DLD1 (cell line): ENCODE results near the gene MNDA.
"Not testable (repeated sequence)": the region's sequence is repeated elsewhere in the genome, so short reads cannot be mapped to it uniquely, and the experiment has no call there.

Experiments used
- in situ Hi-C: cut with HindIII; loops from 2 replicates; pipeline ENCODE4 v1.10.0; 2017; ENCODE audit warnings: low sequenced_read_pairs

MNDA gene

DNA sequence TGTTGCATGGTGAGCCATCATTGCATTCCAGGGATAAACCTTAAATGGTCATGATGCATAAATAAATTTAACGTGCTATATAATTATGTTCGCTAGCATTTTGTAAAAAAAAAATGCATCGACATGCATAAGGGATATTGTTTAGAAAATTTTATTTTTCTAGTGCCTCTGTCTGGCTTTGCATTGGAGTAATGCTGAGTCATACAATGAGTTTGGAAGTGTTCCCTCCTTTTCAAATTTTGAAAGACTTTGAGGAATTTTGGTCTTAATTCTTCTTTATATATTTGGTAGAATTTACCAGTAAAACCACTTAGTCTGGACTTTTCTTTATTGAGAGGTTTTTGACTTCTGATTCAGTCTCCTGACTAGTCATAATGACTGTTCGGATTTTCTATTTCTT lies 4.9 kb downstream of the MNDA start:
- in situ Hi-C loops: no loop called here

GRCh38 chr1:158838660-158839059 lies 7.5 kb downstream of the MNDA start:
- in situ Hi-C loops: no loop called here

DNA sequence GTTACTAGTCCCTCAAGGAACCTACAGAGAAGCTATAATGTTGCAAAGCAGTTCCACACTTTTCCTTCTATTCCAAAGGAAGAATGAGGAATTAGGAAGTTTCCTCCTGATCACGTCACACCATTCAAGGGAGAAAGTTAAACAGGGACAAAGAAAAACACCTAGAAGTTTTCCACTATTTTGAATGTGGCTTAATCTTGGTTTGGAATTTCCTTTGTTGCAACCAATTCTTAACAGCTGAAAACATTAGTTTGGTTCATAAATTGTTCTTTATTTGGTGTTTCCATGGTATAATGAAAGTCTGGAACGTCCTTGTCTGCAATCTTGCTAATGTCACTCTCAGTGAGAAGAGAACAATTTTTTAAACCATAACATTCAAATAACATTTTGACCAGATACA lies 8.4 kb downstream of the MNDA start:
- in situ Hi-C loops: no loop called here

DNA sequence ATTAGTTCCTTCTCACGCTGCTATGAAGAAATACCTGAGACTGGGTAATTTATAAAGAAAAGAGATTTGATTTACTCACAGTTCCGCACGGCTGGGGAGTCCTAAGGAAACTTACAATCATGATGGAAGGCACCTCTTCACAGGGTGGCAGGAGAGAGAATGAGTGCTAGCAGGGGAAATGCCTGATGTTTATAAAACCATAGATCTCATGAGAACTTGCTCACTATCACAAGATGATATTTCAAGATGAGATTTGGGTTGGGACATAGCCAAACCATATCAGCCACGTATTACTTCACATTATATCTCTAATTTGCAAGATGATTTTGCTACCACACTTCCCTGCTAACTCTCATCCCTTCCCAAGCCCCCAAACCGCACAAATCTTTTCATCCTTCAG lies 9.1 kb downstream of the MNDA start:
- in situ Hi-C loops: no loop called here

DNA sequence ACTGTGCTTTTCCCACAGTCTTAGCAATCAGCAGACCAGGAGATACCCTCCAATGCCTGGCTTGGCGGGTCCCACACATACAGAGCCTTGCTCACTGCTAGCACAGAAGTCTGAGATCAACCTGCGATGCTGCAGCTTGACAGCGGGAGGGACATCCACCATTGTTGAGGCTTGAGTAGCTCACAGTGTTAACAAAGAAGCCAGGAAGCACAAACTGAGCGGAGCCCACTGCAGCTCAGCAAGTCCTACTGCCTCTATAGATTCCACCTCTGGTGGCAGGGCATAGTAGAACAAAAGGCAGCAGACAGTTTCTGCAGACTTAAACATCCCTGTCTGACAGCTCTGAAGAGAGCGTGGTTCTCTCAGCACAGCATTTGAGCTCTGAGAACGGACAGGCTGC lies 33.4 kb downstream of the MNDA start:
- in situ Hi-C loops: no loop called here

- in situ Hi-C loops: not testable (repeated sequence)
Observed at GRCh38 chr1:158870438-158870837, 39.3 kb downstream of the MNDA start.

- in situ Hi-C loops: no loop called here
Observed at GRCh38 chr1:158873141-158873540, 42.0 kb downstream of the MNDA start.

GRCh38 chr1:158893654-158894053 lies 62.5 kb downstream of the MNDA start:
- in situ Hi-C loops: no loop called here

- in situ Hi-C loops: no loop called here
Observed at GRCh38 chr1:158898722-158899121, 67.6 kb downstream of the MNDA start.
